Measurements from ENCODE around the gene SLC30A4.

- no peak for TF ChIP-seq EP300 (IDR thresholded peaks at IDR 0.05)
- no peak for TF ChIP-seq CTCF (IDR thresholded peaks at IDR 0.05)
- no peak for TF ChIP-seq POLR2A (IDR thresholded peaks at IDR 0.05)
- TF ChIP-seq POLR2AphosphoS5 (IDR thresholded peaks at IDR 0.05), result no peak
Measured at GRCh38 chr15:45469027-45469426, 53.5 kb downstream of the SLC30A4 start.
